HG02938 (cell line): ENCODE measurements around the gene PRKN.
"Not testable (repeated sequence)": the region's sequence is repeated elsewhere in the genome, so short reads cannot be mapped to it uniquely, and the experiment has no call there.

Experiments
- ATAC-seq: cut with Tn5 transposase; IDR thresholded peaks from one replicate; pipeline ENCODE4 v1.9.1; 2021; ENCODE audit warnings: mild to moderate bottlenecking, moderate library complexity; ENCODE audit not compliant: unreplicated experiment

The PRKN gene

DNA sequence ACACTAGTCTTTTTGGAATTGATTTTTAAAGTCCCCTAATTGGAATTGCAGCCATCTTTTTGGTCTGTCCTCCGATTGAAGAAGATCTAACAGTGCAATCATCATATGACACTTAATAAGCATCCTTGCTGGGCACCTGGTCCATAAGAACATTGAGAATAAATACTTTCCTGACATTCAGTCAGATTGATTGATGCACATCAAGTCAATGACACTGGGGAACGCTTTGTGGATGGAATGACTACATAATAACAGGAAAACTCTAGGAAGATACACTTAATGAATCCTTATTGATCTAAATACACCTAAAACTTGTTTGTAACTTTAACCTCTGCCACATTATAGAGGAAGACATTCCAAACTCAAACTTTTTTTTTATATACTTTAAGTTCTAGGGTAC is 255.7 kb downstream of the PRKN start:
- ATAC-seq, result no peak

DNA sequence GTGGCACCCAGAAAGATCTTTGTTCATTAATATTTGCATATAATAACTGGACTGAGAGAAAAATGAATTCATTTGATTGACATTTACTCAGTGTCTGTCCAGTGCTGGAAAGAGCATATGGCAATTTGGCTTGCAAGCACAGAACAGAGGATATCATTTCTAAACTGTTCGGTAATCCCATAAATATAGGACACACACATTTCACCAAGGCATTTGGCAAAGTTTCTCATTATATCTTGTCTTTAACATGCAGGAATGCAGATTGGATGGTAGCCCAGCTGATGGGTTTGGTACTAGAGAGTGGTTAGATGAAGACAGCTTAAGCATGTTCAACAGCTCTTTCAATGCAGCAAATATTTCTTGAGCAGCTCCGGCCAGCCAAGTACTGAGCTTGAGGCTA is 259.2 kb downstream of the PRKN start:
- ATAC-seq, result no peak

DNA sequence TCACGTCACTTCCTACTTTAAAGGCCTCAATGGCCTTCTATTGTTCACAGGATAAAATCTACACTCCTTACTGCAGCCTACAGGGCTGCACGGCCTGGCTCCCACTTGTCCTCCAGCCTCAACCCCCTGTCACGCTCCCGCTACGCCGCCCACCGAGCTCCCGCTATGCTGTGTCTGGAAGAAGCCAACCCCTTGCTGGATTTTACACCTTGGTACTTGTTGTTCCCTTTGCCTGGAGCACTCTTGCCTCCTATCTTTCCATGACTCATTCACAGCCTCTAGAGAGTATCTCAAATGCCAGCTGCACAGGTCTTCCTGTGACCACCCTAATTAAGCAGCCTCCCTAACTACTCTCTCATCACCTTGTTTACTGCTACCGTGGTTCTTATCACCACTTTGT is 259.9 kb downstream of the PRKN start:
- ATAC-seq, result no peak

DNA sequence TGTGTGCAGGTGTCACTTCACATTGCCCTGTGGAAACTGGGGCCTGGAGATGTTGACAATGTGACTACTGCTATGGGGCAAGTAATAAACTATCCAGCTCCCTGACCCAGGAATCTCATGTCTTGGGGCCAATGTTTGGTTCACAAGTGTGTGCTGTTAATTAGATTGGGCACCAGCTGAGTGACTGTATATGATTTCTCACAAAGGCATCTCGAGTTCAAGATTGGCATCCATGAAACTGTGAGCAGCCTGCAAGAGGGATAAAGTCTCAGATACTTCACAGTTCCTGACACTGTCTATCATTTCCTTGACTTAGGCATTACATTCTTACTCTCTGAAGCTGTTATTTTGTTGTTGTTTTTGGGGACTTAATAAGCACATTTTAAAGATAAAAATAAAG is 264.0 kb downstream of the PRKN start:
- no peak for ATAC-seq

DNA sequence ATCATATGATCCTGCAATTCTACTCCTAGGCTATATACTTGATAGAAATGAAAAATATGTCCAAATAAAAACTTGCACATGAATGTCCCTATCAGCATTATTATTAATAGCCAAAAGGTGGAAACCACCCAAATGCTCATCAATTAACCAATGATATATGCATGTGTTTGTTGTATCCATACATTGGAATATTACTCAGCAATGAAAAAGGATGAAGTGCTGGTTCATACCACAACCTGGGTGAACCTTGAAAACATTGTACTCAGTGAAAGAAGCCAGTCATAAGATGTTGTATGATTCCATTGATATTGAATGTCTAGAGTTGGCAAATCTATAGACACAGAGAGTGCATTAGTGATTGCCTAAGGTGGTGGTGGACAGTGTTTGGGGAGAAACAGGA is 267.6 kb downstream of the PRKN start:
- ATAC-seq, result no peak

DNA sequence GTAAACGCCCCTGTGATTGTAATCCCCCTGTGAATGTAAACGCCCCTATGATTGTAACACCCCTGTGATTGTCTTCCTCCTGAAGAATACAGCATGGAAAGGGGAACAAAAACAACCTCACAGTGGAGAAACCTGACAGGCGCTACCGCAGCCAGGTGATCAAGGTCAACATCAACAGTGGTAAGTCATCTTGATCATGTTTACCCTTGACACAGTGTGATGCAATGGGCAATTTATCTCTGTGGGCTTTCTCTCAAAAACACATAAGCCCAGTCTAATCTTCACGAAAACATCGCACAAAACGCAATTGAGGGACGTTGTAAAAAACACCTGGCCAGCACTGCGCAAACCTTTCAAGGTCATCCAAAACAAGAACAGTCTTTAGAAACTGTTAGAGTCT is 277.2 kb downstream of the PRKN start:
- no peak for ATAC-seq

DNA sequence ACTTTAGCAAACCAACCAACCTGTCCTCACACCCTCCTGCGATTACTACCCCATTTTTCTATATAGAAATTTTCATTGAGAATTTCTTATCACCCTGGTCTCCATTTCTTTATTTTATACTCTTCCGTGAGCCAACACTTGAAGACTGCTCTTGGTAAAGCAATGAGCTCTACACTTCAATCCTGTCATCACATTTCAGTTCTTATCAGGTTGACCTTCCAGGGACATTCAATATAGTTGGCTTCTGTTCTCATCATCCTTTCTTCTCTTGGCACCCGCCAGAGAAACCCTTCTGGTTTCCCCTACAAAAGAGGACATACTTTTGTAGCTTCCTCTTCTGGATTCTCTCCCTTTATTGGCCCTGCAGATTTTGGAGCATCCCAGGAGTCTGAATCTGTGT is 279.3 kb downstream of the PRKN start:
- no peak for ATAC-seq

DNA sequence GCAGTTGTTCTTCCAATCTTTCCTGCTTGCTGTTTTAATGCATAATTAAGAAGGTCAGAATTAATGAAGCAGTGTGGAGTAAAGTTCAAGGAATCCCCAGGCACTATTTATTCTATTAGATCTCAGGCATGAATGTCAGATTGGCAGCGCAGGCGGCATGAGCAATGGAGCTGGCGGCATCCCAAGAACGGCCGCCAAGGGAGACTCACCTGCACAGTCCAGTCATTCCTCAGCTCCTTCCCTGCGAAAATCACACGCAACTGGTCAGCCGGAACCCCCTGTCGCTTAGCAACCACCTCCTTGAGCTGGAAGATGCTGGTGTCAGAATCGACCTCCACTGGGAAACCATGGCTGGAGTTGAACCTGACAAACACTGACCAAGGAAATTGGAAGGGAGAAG is 284.5 kb downstream of the PRKN start:
- ATAC-seq, result no peak

DNA sequence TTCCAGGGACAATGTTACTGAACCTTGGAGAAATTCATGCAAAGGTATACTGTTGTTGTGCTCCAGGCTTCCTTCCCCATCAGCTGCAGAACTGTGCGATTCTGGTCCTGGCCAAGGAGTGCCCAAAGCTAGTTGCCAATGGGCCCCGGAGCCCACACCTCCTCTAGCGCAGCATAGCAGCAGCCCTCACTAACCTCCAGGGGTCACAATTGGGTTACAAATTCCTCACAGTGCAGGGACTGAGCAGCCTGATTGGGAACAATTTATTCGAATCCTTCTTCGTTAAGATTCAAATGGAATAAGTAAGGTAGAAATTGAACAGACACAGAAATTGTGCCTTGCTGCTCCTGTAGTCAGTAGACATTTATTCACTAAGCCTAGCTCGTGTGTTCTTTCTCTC is 284.9 kb downstream of the PRKN start:
- ATAC-seq, result no peak

DNA sequence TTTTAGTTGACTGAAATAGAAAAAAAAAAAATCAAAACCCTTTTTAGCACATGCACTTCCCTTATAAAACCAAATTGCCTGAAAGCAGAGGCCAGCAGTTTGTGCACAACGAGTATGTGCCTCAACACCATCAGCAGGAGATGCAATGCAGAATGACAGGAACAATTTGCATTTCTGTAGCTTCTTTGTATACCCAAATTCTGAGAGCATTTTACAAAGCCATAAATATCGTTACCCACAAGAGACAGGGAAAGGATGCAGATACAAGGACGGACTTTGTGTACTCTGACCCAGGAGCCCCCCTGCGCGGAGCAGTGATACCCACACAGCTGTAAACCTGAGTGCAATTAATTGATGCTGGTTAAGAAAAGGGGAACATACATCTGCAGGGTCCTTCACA is 285.6 kb downstream of the PRKN start:
- no peak for ATAC-seq

DNA sequence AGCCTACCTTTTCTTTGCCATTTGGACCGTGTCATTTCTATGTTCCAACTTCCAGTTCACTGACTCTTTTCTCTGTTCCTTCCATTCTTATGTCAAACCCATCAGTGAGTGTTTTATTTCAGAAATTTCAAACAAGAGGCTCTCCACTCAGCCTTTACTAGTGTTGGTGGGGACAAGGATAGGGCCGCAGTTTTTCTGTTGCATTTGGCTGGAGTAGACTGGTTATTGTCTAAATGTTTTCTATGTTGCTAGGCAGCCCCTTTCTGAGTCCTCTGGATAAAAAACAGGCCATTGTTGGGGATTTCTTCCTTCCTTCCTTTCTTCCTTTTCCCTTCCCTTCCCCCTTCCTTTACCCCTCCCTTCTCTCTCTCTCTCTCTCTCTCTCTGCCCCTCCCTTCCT is 288.6 kb downstream of the PRKN start:
- no peak for ATAC-seq

DNA sequence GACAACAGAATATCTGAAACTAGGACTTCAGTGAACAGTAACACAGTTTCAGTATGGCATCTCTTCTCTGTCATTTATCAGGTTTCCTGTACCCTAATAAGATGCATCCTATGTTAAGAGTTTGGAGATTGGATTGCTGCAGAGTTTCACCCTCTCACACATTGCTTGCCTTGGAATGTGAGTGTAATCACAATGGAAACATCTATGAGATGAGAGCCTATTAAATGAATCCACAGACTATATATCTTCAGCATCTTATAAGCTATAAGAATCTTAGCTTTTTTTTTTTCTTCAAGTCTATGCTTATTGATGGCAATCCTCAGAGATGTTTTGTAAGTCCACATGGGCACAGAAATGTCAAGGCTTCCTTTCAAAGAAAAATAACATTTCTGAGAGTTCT is 292.5 kb downstream of the PRKN start:
- ATAC-seq, result no peak

DNA sequence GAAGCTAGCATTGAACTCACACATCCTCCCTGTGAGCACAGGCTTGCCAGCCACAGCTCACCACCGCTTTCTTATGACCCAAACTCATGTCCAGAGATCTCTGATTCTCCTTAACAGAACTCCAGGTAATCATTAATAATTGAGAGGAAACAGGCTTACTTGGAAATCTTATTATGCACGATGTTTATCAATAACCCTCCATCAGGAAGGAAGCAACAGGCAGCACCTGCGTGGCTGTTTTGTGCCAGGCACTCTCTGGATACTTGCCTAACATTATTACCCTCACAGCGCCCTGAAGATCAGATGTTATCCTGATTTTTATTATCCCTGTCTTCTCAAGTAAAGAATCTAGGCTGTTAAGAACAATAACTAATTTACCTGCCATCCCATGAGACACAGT is 306.6 kb downstream of the PRKN start:
- ATAC-seq, result no peak

DNA sequence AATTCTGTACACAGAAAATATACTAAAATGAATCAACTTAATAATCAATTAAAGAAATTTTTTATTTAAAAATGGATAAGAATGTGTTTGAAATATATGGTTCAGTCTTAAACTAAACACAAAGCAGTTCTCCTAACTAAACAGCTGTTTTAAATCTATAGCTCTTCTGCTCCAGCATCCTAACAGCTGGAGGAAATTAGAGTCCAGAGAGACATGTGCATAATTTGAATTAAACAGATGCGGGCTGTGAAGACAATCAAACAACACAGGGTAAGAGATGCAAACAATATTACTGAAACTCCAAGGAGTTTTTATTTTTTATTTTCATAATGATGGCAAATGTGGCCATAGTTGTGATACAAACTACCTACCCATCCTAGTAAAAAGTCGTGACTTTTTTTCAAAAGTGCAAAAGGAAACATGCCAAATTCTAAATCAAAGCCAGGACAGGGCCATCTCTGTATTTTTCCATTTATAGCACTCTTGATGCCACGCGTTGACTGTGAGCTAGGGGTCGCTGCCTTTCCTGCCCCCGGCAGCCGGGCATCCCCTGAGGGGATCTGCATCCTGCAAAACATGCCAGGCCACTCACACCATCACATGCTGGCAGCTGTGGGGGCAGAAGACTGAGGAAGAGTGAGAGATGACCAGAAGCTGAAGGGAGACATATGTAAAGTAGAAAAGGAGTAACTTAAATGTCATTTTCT is 310.6 kb downstream of the PRKN start:
- ATAC-seq, result no peak

DNA sequence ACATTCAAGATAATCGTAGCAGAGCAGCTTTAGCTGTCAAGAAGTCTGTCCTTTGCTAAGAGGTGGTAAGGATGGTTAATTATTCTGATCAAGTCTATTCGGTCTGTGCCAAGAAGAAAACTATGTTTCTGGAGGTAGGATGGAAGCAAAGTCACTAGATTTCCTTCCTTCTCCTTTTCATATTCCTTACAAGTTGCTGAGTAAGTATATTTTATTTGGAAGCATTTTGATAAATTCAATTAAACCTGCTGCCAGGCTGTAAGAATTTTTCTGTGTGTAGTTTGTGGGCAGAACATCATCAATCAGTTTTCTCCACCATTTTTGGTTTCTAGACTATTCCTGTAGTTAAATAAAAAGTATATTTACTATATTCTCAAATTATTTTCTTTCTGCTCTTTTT is 311.3 kb downstream of the PRKN start:
- ATAC-seq, result no peak

DNA sequence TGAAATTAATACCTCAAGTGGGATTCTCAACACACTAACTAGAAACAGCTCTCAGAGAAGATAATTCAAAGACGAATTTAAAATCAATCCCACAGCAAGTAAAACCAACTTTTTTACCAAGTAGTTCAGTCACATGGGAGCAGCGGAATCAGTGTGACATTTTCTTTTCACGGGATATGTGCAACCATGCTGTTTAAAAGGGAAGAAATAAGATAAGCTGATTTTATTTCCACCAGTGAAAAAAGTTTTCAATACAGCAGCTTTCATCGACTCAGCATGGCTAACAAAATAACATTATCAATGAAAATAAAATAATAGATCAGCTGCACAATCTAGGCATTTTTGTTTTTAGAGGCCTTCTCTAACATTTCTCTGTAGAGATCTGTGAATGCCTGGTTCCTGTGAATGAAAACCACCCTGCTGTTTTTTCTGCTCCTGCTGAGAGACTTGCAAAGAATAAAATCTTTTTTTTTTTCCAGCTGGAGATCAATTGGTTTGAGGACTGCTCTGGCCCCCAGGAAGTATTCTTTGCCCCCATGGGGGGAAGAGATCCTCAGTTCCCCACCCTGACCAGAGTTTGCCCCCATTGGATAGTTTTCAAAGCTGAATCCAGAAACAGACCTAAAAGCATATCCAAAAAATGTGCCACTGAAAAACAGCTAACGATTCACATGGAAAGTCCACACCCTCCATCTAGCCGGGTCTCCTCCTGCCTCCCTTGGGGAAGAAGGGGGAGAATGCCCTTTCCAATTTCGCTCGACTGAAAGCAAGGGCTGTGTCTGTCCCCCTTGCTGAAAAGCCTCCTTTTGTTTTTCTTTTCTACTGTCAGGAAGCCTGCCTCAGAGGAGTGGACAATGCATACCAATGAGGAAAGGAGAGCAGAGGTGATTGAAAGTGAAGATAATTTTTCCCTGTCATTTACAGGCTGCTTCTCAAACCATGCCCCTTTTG is 317.6 kb downstream of the PRKN start:
- ATAC-seq, result no peak

DNA sequence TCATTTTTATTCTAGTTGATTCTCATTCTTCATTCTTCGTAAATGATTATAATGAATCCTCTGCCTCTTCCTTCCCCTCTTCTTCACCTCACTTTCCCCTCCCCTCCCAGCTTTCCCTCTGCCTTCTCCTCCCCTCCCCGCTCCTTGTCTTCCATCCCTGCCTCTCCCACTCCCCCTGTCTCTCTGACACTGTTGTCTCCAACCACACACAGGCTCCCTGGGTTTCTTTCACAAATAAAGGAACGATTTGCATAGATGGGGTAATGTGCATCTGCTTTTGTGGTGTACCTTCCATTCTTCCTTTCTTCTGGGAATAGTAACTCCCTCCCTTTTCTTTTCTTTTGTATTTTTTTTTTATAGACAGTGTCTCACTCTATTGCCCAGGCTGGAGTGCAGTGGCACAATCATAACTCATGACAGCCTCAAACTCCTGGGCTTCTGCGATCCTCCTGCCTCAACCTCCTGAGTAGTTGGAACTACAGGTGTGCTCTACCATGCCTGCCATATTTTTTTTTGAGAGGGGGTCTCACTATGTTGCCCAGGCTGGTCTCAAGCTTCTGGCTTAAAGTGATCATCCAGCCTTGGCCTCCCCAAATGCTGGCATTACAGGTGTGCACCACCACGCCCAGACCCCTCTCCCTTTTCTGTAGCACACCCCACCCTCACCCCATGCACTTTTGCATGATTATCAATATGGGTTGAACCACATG is 318.6 kb downstream of the PRKN start:
- ATAC-seq, result no peak

DNA sequence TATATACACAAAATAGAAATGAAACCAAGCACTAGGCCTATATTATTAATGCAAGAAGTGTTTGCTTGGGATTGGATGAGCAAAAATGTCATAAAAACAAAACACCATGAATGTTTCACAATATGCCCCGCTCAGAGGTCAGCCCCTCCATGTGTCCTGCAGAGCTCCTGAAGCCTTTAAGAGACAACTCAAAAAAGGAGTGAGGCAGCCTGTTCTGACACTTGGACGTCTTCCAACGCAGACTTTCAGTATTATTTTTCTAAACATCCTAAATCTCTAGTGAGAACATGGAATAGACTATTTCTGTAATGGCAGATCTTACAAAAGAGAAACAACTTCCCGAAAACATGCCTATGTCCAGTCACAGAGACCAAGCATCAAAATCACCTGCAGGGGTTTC is 322.6 kb downstream of the PRKN start:
- no peak for ATAC-seq

DNA sequence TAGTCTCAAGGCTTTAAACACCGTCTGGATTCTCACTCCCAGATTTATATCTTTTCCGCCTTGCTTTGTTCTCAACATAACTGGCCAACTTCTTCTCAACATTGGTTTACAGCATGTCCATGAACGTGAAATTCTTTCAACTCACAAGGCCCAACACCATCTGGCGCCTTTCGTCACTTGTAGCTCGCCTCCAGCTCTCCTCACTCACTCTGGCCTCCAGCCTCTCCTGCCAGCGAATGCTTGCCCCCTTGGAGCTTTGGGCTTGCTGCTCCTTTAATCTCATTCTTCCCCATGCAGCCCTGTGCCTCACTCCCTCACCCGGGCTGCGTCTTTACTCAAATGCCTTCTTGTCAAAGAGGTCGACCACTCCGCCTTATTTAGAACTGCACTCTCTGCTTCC is 324.5 kb downstream of the PRKN start:
- ATAC-seq, result no peak

DNA sequence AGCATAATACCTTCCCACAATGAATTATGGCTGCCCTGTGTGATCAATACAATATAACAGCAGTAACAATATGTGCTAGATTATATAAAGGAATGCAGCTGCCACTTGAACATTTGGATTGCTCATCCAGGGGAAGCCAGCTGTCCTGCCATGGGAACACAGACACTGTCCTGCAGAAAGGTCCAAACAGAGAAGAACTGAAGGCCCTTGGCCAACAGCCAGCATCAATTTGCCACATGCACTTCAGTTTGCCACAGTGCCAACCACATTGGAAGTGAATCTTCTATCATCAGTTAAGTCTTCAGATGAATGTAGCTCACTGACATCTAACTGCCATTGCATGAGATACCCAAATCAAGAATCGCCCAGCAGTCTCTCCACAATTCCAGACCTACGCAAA is 332.4 kb downstream of the PRKN start:
- no peak for ATAC-seq

DNA sequence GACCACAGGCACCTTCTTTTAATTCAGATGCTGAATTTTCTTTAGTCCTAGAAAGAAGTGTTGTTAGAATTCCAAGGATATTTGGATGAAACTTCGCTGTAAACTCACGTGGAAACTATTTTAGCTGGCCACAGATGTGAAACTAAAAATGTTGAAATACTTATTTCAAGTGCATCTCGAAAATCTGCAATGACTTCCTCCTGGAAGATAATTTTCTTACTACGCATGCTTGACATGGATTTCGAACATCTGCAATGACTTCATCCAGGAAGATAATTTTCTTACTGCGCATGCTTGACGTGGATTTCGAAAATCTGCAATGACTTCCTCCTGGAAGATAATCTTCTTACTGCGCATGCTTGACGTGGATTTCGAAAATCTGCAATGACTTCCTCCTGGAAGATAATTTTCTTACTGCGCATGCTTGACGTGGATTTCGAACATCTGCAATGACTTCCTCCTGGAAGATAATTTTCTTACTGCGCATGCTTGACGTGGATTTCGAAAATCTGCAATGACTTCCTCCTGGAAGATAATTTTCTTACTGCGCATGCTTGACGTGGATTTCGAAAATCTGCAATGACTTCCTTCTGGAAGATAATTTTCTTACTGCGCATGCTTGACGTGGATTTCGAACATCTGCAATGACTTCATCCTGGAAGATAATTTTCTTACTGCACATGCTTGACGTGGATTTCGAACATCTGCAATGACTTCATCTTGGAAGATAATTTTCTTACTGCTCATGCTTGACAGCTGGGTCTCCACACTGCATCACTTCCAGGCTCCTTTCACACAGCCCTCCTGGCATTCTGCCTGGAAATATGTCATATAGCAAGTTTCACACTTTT is 336.4 kb downstream of the PRKN start:
- not testable (repeated sequence) for ATAC-seq
